H9 (cell line): ENCODE data around the gene CYP19A1. TPM values are rescaled to one million over a fixed set of nuclear protein-coding genes. Genes with fewer than 3 reads are reported as not detected.

ENCODE experiments used
- DNase-seq: peaks from one replicate; pipeline ENCODE4 v3.0.0-alpha.2; 2017
- H2AFZ ChIP-seq: one replicate; pipeline ENCODE4 v1.6.1; 2013; ENCODE audit warnings: mild to moderate bottlenecking, low read length, control low read depth, moderate library complexity
- H2AK5ac ChIP-seq: 2 replicates; pipeline ENCODE4 v1.6.1; 2013; ENCODE audit warnings: low read length, control low read depth, mixed read lengths; ENCODE audit not compliant: insufficient read length
- H2BK120ac ChIP-seq: one replicate; pipeline ENCODE4 v1.6.1; 2013; ENCODE audit warnings: low read depth, mild to moderate bottlenecking, low read length, control low read depth, inconsistent platforms; ENCODE audit not compliant: poor library complexity, severe bottlenecking
- H2BK12ac ChIP-seq: 2 replicates; pipeline ENCODE4 v1.6.1; 2013; ENCODE audit warnings: low read length, control low read depth, mixed read lengths, low read depth; ENCODE audit not compliant: insufficient read length
- H2BK15ac ChIP-seq: 2 replicates; pipeline ENCODE4 v1.6.1; 2013; ENCODE audit warnings: low read depth, low read length, control low read depth
- H2BK20ac ChIP-seq: one replicate; pipeline ENCODE4 v1.6.1; 2013; ENCODE audit warnings: low read depth, mild to moderate bottlenecking, low read length, control low read depth, inconsistent platforms; ENCODE audit not compliant: poor library complexity, severe bottlenecking
- H2BK5ac ChIP-seq: 2 replicates; pipeline ENCODE4 v1.6.1; 2013; ENCODE audit warnings: low read length, control low read depth, mixed read lengths; ENCODE audit not compliant: insufficient read length
- H3K14ac ChIP-seq: 2 replicates; pipeline ENCODE4 v1.6.1; 2013; ENCODE audit warnings: low read length, control low read depth; ENCODE audit not compliant: insufficient read depth
- H3K18ac ChIP-seq: 2 replicates; pipeline ENCODE4 v1.6.1; 2013; ENCODE audit warnings: low read depth, mild to moderate bottlenecking, mixed read lengths, low read length, control low read depth; ENCODE audit not compliant: insufficient read length
- H3K23ac ChIP-seq: 2 replicates; pipeline ENCODE4 v1.6.1; 2013; ENCODE audit warnings: low read length, control low read depth, mixed read lengths, low read depth; ENCODE audit not compliant: insufficient read length
- H3K23me2 ChIP-seq: 2 replicates; pipeline ENCODE4 v1.6.1; 2013; ENCODE audit warnings: low read depth, mild to moderate bottlenecking, mixed read lengths, low read length, control low read depth; ENCODE audit not compliant: insufficient read length, poor library complexity, severe bottlenecking
- H3K27ac ChIP-seq: 2 replicates; pipeline ENCODE4 v1.5.1; 2013; ENCODE audit warnings: low read length, control low read depth, mixed read lengths, low read depth; ENCODE audit not compliant: insufficient read length
- H3K27me3 ChIP-seq: 2 replicates; pipeline ENCODE4 v1.6.1; 2013; ENCODE audit warnings: low read length, control low read depth, inconsistent platforms; ENCODE audit not compliant: insufficient read depth
- H3K4ac ChIP-seq: 2 replicates; pipeline ENCODE4 v1.6.1; 2013; ENCODE audit warnings: low read depth, mild to moderate bottlenecking, control low read depth, inconsistent platforms, low read length, moderate library complexity
- H3K4me1 ChIP-seq: 2 replicates; pipeline ENCODE4 v1.6.1; 2013; ENCODE audit warnings: low read length, control low read depth, inconsistent platforms; ENCODE audit not compliant: insufficient read depth
- H3K4me2 ChIP-seq: 2 replicates; pipeline ENCODE4 v1.6.1; 2013; ENCODE audit warnings: low read length, control low read depth, mixed read lengths; ENCODE audit not compliant: insufficient read length, insufficient read depth
- H3K56ac ChIP-seq: 2 replicates; pipeline ENCODE4 v1.6.1; 2013; ENCODE audit warnings: low read depth, mild to moderate bottlenecking, mixed read lengths, low read length, control low read depth; ENCODE audit not compliant: insufficient read length
- H3K79me1 ChIP-seq: 2 replicates; pipeline ENCODE4 v1.6.1; 2013; ENCODE audit warnings: low read depth, mild to moderate bottlenecking, moderate library complexity, low read length, control low read depth, inconsistent platforms; ENCODE audit not compliant: insufficient read depth, poor library complexity, severe bottlenecking
- H3K79me2 ChIP-seq: 2 replicates; pipeline ENCODE4 v1.6.1; 2013; ENCODE audit warnings: low read length, control low read depth, inconsistent platforms; ENCODE audit not compliant: insufficient read depth
- H3K9ac ChIP-seq: 2 replicates; pipeline ENCODE4 v1.6.1; 2013; ENCODE audit warnings: low read length, control low read depth, mixed read lengths; ENCODE audit not compliant: insufficient read length; ENCODE audit errors: extremely low read depth
- H3K9me3 ChIP-seq: one replicate; pipeline ENCODE4 v1.6.1; 2013; ENCODE audit warnings: low read depth, low read length, inconsistent platforms; ENCODE audit not compliant: control insufficient read depth
- H3T11ph ChIP-seq: one replicate; pipeline ENCODE4 v1.6.1; 2013; ENCODE audit warnings: mild to moderate bottlenecking, low read length, control low read depth, inconsistent platforms
- H4K20me1 ChIP-seq: one replicate; pipeline ENCODE4 v1.6.1; 2013; ENCODE audit not compliant: control insufficient read depth, insufficient read length, insufficient read depth
- H4K5ac ChIP-seq: 2 replicates; pipeline ENCODE4 v1.6.1; 2013; ENCODE audit warnings: low read depth, mild to moderate bottlenecking, mixed read lengths, low read length, control low read depth; ENCODE audit not compliant: insufficient read length
- H4K8ac ChIP-seq: replicated peaks from 2 replicates; pipeline ENCODE4 v1.6.1; 2013; ENCODE audit warnings: low read length, control low read depth, mixed read lengths, low read depth; ENCODE audit not compliant: insufficient read length
- H4K91ac ChIP-seq: 2 replicates; pipeline ENCODE4 v1.6.1; 2013; ENCODE audit warnings: low read depth, mild to moderate bottlenecking, moderate library complexity, mixed read lengths, low read length, control low read depth; ENCODE audit not compliant: insufficient read length
- H3K27ac Mint-ChIP-seq, 3 experiments: 2 replicates in 2 of 3; 3 replicates in 1 of 3; pipeline ENCODE4 v1.8.0; 2020 to 2021; ENCODE audit warnings: mixed read lengths in 3 of 3, mild to moderate bottlenecking in 1 of 3, moderate library complexity in 1 of 3
- H3K27me3 Mint-ChIP-seq: 2 replicates; pipeline ENCODE4 v1.8.0; 2021; ENCODE audit warnings: low read depth, mild to moderate bottlenecking, moderate library complexity, mixed read lengths
- H3K36me3 Mint-ChIP-seq, 3 experiments: 2 replicates in 2 of 3; 3 replicates in 1 of 3; pipeline ENCODE4 v1.8.0; 2020 to 2021; ENCODE audit warnings: low read depth in 3 of 3, mixed read lengths in 3 of 3; ENCODE audit not compliant: insufficient read depth in 1 of 3
- H3K4me1 Mint-ChIP-seq, 2 experiments: 2 replicates each; pipeline ENCODE4 v1.8.0; 2020; ENCODE audit warnings: mixed read lengths in 2 of 2
- H3K4me3 Mint-ChIP-seq, 2 experiments: 2 replicates in 1 of 2; 3 replicates in 1 of 2; pipeline ENCODE4 v1.8.0; 2020 to 2021; ENCODE audit warnings: mild to moderate bottlenecking in 2 of 2, mixed read lengths in 2 of 2, moderate library complexity in 1 of 2
- H3K9me3 Mint-ChIP-seq, 2 experiments: 2 replicates in 1 of 2; 3 replicates in 1 of 2; pipeline ENCODE4 v1.8.0; 2020; ENCODE audit warnings: mild to moderate bottlenecking in 2 of 2, mixed read lengths in 2 of 2, moderate library complexity in 1 of 2
- total RNA-seq: library from RNA; stranded (reverse); gene quantifications from 2 replicates; pipeline ENCODE4 v1.2.1, GENCODE V29; 2021
- TF ChIP-seq, protein P1 (sequence below): fragments of 200-600 bp; sonication (generic); conservative IDR thresholded peaks from 3 replicates; pipeline ENCODE4 v1.8.0; 2021; ENCODE audit warnings: antibody characterized with exemption, mild to moderate bottlenecking

CYP19A1 gene
- total RNA-seq, 1 experiment from 2014 or later = not detected

DNA sequence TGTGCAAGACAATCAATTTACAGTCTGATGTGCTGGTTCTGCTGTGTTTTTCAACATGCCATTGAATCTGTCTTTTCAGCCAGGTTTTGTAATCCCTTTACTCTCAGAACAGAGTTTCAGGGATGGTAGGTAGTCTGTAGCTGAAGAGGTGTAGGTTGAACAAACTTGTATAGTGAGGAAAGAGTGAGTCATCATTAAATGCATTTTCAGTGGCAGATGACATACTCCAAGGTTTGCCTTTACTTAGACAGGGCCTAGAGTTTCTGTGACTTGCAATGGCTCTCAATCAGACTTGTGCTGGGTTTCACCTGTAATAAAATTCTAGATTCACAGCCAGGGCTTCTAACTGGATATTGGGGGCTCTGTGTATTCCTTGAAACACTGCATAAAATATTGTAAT is 94.6 kb downstream of the CYP19A1 start:
- H3K14ac ChIP-seq = no peak overlapping the region
- no peak overlapping the region for H3K4ac ChIP-seq
- no peak overlapping the region for H2AFZ ChIP-seq
- H2BK12ac ChIP-seq = no peak overlapping the region
- H3K27ac ChIP-seq = no peak overlapping the region
- H2BK120ac ChIP-seq = no peak overlapping the region
- no peaks in the 10 kb centered on the region for H3K23me2 ChIP-seq
- no peak overlapping the region for H2BK20ac ChIP-seq
- H3K79me2 ChIP-seq = no peaks in the 10 kb centered on the region
- H3K56ac ChIP-seq = no peak overlapping the region
- Mint-ChIP-seq H3K27me3 (peaks cover 3% of the 10 kb centered on the region), H3K36me3 (no peaks in the 10 kb centered on the region; a peak in 1 of 7 replicates), H3K9me3 (no peaks in the 10 kb centered on the region), H3K27ac (no peak overlapping the region), H3K4me1 (peaks cover 11 to 18% of the 10 kb centered on the region in 2 experiments), H3K4me3 (no peak overlapping the region)
- no peak overlapping the region for H3T11ph ChIP-seq
- no peak overlapping the region for H2BK5ac ChIP-seq
- TF ChIP-seq, protein P1, sequence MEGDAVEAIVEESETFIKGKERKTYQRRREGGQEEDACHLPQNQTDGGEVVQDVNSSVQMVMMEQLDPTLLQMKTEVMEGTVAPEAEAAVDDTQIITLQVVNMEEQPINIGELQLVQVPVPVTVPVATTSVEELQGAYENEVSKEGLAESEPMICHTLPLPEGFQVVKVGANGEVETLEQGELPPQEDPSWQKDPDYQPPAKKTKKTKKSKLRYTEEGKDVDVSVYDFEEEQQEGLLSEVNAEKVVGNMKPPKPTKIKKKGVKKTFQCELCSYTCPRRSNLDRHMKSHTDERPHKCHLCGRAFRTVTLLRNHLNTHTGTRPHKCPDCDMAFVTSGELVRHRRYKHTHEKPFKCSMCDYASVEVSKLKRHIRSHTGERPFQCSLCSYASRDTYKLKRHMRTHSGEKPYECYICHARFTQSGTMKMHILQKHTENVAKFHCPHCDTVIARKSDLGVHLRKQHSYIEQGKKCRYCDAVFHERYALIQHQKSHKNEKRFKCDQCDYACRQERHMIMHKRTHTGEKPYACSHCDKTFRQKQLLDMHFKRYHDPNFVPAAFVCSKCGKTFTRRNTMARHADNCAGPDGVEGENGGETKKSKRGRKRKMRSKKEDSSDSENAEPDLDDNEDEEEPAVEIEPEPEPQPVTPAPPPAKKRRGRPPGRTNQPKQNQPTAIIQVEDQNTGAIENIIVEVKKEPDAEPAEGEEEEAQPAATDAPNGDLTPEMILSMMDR = no peak
- no peak for DNase-seq
- no peak overlapping the region for H4K91ac ChIP-seq
- H3K23ac ChIP-seq = no peak overlapping the region
- no peak overlapping the region for H3K18ac ChIP-seq
- no peak overlapping the region for H2BK15ac ChIP-seq
- H4K20me1 ChIP-seq = no peaks in the 10 kb centered on the region
- no peaks in the 10 kb centered on the region for H3K9me3 ChIP-seq
- no peak overlapping the region for H3K4me2 ChIP-seq
- H3K4me1 ChIP-seq = peaks cover 2% of the 10 kb centered on the region; the same call in 1 of the 2 replicates
- no peak overlapping the region for H4K8ac ChIP-seq
- no peak overlapping the region for H4K5ac ChIP-seq
- no peak overlapping the region for H2AK5ac ChIP-seq
- no peaks in the 10 kb centered on the region for H3K27me3 ChIP-seq
- no peak overlapping the region for H3K9ac ChIP-seq
- H3K79me1 ChIP-seq = no peaks in the 10 kb centered on the region
